ENCODE measurements around the gene TMEM126B. TPM values are rescaled to one million over a fixed set of nuclear protein-coding genes. Genes with fewer than 3 reads are reported as not detected.

The TMEM126B gene
- total and polyA plus RNA-seq, 2 experiments from 2014 or later, result 39.5 to 98.2 TPM

GRCh38 chr11:85663080-85663752 lies 34.8 kb downstream of the TMEM126B start:
- no peak for DNase-seq (ENCODE audit: low read depth in 1 of 2, low spot score in 1 of 2)
- no peaks in the 10 kb centered on the region for H3K27me3 ChIP-seq
- peak overlapping the region; percentile 65 for H3K4me3 ChIP-seq
- no peaks in the 10 kb centered on the region for H3K9me3 ChIP-seq (ENCODE audit: low read depth)
- H3K36me3 ChIP-seq, result peaks cover 29% of the 10 kb centered on the region
- no peak for TF ChIP-seq CTCF (IDR thresholded peaks at IDR 0.05; ENCODE audit: low read depth, low read length)
- peak overlapping the region; percentile 96 for H3K27ac ChIP-seq
- peaks cover 27% of the 10 kb centered on the region for H3K4me1 ChIP-seq (ENCODE audit: low read depth)

DNA sequence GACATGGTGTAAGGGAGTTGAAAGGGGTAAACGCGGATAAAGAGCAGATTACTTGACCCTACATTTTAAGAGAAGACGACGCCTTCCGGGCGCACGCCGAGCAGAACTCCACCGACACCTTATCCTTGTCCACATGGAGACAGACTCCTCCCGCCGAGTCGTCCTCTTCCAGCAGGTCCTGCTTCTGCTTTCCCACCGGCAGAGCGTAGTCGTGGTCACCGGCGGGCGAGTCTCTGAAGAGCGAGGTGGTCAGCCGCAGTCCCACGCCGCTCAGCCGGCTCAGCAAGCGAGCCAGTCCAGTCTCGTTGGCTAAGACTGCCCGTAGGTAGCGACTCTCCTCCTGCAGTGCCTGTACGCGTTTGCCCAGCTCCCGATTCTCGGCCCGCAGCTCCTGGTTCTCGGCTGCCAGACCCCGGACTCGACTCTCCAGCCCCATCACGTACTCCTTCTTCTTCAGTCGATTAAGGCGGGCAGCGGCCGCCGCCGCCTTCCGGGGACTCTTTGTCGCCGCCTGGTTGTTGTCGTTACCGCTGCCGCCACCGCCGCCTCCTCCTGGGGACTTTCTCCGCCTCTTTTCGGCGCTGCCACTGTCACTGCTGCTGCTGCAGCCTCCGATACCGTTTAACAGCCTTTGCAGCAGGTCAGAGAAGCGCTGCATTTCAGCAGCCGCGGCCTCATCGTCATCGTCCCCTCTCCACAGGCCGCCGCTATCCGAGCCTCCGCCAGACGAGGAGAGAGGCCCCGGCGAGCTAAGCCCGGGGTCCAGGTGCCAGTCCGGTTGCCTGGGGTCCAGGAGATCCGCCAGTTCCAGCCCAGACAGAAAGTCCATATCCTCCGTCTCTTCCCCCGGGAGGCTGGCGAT lies 35.6 kb downstream of the TMEM126B start:
- Histone ChIP-seq H3K9me3 (ENCODE audit: low read depth) (no peaks in the 10 kb centered on the region), H3K4me1 (ENCODE audit: low read depth) (peaks cover 27% of the 10 kb centered on the region), H3K27ac (peak overlapping the region; percentile 96), H3K27me3 (no peaks in the 10 kb centered on the region), H3K4me3 (peak overlapping the region; percentile 65), H3K36me3 (peaks cover 23% of the 10 kb centered on the region)
- peak; percentile 36 for TF ChIP-seq CTCF (IDR thresholded peaks at IDR 0.05; ENCODE audit: low read depth, low read length)
- peak; percentile 53 to 88 for DNase-seq (ENCODE audit: low read depth in 1 of 2, low spot score in 1 of 2)

DNA sequence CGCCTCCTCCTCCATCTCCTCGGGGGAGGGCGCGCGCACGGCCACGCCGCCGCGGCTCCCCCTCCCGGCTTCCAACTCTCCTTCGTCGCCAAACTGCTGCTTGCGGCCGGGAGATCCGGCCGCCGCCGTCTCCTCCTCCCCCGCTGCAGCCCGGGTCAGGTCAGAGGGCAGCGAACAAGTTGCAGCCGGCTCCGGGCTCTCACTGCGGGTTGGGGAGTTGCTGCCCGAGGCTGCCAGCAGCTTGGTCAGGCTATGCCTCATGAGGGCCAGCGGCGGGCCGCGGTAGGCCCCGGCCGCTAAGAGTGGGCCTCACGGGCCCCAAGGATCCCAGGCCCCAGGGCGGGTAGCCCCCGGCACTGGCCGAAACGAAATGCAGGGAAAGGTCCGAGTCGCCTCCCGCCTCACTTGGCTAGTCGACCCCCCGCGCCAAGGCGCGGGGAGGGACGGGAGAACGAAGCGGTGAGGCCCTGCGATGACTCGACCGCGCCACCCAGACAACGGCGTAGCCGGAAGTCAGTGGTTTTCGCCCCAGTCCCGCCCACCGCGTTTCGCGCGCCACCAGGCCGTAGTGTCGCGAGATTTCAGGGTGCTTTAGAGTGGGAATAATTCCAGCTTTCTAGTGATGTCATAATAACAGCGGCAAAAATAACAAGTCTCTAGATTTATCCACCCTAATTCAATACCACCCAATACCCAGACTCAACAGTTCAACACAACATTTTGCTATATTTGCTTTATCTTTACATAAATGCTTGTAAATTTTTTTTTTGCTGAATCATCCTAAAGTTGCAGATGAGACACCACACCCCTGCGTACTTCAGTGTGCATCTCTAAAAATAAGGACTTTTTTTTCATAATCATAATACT lies 36.5 kb downstream of the TMEM126B start, which contains the start of gene CREBZF:
Gene CREBZF, minus strand, starts transcription at position 515 of the 867 bp plus-strand sequence. Its CDS starts 254 bp downstream, at position 261.
- no peak for TF ChIP-seq CTCF (IDR thresholded peaks at IDR 0.05; ENCODE audit: low read depth, low read length)
- H3K4me3 ChIP-seq, result peak within 1 kb of the TSS; percentile 65
- peaks cover 27% of the 10 kb centered on the region for H3K4me1 ChIP-seq (ENCODE audit: low read depth)
- peak; percentile 96 for DNase-seq (ENCODE audit: low read depth in 1 of 2, low spot score in 1 of 2)
- H3K27me3 ChIP-seq, result no peaks in the 10 kb centered on the region
- peak within 1 kb of the TSS; percentile 96 for H3K27ac ChIP-seq
- no peaks in the 10 kb centered on the region for H3K9me3 ChIP-seq (ENCODE audit: low read depth)
- H3K36me3 ChIP-seq, result peaks cover 14% of the 10 kb centered on the region

DNA sequence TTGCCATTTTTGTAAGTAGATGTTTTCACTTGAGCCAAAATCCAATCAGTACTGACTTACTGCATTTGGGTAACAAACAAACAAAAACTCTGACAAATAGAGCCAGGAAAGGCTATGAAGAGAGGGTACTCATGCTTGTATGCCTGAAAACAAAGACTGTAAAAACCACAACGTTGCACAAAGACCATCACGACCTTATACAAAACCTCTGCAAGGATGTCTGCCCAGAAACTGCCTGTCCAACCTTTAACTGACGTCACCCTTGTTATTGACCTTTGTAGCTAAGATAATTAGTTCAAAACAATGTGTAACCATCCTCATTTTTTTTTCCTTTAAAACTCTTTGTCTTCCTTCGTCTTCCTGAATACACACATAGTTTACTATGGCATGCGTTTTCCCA lies 37.3 kb downstream of the TMEM126B start:
- Histone ChIP-seq H3K4me3 (no peak overlapping the region), H3K36me3 (peaks cover 7% of the 10 kb centered on the region), H3K9me3 (ENCODE audit: low read depth) (no peaks in the 10 kb centered on the region), H3K27me3 (no peaks in the 10 kb centered on the region), H3K4me1 (ENCODE audit: low read depth) (peaks cover 24% of the 10 kb centered on the region), H3K27ac (peak overlapping the region; percentile 96)
- no peak for TF ChIP-seq CTCF (IDR thresholded peaks at IDR 0.05; ENCODE audit: low read depth, low read length)
- DNase-seq (ENCODE audit: low read depth in 1 of 2, low spot score in 1 of 2), result no peak

DNA sequence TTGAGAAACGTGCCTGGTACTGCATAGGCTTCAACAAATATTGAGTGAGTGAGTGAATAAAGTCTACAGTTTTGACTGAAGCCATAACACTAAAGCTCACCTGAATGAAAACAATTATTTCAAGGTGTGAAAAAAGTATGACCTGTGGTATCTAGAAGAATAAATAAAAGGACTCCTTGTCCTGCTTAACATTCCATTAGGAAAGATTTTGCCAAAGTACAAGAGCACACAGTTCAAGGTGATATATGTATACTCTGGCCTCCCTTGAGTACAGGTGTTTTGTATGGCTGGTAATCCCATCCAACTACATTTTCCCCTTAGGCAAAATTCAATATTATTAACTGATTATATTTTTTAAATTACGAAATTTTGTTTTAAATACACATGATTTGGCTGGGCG lies 38.3 kb downstream of the TMEM126B start:
- H3K4me1 ChIP-seq (ENCODE audit: low read depth), result peaks cover 15% of the 10 kb centered on the region
- H3K9me3 ChIP-seq (ENCODE audit: low read depth), result no peaks in the 10 kb centered on the region
- DNase-seq (ENCODE audit: low read depth in 1 of 2, low spot score in 1 of 2), result no peak
- H3K27me3 ChIP-seq, result no peaks in the 10 kb centered on the region
- no peak for TF ChIP-seq CTCF (IDR thresholded peaks at IDR 0.05; ENCODE audit: low read depth, low read length)
- H3K27ac ChIP-seq, result no peak overlapping the region
- no peak overlapping the region for H3K4me3 ChIP-seq
- peaks cover 4% of the 10 kb centered on the region for H3K36me3 ChIP-seq

Data from cardiac muscle cell (in vitro differentiated cells and primary cell).